Measurements from ENCODE around the gene CEBPZ. TPM values are rescaled to one million over a fixed set of nuclear protein-coding genes. Genes with fewer than 3 reads are reported as not detected.

The CEBPZ gene
- total RNA-seq, 1 donor = 36.6 TPM

DNA sequence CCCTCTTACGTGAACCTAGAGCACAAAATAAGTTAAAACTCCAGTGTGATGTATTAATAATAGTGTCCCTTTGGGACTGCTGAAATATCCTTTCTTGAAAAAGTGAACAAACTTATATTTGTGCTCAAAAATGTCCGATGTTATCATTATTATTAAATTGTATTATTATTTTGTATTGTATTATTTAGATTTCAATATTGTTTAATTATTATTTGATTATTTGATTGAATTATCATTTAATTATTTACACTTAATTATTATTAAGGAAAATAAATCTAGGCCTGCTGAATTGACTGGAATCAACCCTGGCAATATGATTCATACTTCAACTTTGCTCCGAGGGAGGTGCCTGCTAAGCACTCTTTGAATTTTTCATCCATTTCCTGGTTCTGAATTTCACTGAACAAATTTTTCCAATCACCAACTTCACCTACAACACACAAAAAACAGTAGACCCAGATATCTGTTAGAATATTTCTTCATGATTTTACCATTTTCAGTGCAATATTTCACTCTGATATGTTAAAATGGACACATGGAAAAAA lies 63.7 kb downstream of the CEBPZ start:
- H4K20me1 ChIP-seq (ENCODE audit: insufficient read depth, low read length) = no peaks in the 10 kb centered on the region
- H3K36me3 ChIP-seq (ENCODE audit: insufficient read depth, low read length) = no peaks in the 10 kb centered on the region
- no peaks in the 10 kb centered on the region for H3K79me2 ChIP-seq (ENCODE audit: insufficient read depth, low read length)
- H3K4me1 ChIP-seq (ENCODE audit: insufficient read depth, low read length) = no peaks in the 10 kb centered on the region
- H3K27me3 ChIP-seq (ENCODE audit: insufficient read depth, low read length) = no peaks in the 10 kb centered on the region
- peak overlapping the region; percentile 80 for H2AFZ ChIP-seq (ENCODE audit: low read length)
- H3K9me3 ChIP-seq (ENCODE audit: low read depth, low read length) = no peaks in the 10 kb centered on the region
- peak overlapping the region; percentile 49 for H3K4me2 ChIP-seq (ENCODE audit: insufficient read depth, low read length)
- TF ChIP-seq, protein P1, sequence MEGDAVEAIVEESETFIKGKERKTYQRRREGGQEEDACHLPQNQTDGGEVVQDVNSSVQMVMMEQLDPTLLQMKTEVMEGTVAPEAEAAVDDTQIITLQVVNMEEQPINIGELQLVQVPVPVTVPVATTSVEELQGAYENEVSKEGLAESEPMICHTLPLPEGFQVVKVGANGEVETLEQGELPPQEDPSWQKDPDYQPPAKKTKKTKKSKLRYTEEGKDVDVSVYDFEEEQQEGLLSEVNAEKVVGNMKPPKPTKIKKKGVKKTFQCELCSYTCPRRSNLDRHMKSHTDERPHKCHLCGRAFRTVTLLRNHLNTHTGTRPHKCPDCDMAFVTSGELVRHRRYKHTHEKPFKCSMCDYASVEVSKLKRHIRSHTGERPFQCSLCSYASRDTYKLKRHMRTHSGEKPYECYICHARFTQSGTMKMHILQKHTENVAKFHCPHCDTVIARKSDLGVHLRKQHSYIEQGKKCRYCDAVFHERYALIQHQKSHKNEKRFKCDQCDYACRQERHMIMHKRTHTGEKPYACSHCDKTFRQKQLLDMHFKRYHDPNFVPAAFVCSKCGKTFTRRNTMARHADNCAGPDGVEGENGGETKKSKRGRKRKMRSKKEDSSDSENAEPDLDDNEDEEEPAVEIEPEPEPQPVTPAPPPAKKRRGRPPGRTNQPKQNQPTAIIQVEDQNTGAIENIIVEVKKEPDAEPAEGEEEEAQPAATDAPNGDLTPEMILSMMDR (IDR thresholded peaks at IDR 0.05; ENCODE audit: extremely low read depth, low read depth, low read length) = no peak
- peak; percentile 78 for DNase-seq (ENCODE audit: insufficient read length, low spot score, missing footprints)
- no peak overlapping the region for H3K4me3 ChIP-seq (ENCODE audit: insufficient read depth, low read length)
- no peak overlapping the region for H3K27ac ChIP-seq (ENCODE audit: low read depth, low read length)

DNA sequence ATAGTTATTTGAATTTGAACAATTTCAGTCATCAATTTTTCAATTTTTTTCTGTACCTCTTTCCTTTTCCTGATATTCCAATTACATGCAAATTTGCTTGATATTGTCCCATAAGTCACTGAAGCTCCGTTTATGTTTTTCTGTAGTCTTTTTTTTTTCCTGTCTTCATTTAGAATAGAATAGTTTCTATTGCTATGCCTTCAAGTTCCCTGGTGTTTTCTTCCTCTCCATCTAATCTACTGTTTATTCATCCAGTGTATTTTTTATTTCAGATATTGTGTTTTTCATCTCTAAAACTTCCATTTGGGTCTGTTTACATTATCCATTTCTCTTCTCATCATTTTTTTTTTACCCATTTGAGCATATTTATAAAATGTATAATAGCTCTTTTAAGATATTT lies 66.6 kb downstream of the CEBPZ start:
- Histone ChIP-seq H2AFZ (ENCODE audit: low read length) (no peak overlapping the region), H3K4me2 (ENCODE audit: insufficient read depth, low read length) (no peak overlapping the region)
- DNase-seq (ENCODE audit: insufficient read length, low spot score, missing footprints) = no peak

DNA sequence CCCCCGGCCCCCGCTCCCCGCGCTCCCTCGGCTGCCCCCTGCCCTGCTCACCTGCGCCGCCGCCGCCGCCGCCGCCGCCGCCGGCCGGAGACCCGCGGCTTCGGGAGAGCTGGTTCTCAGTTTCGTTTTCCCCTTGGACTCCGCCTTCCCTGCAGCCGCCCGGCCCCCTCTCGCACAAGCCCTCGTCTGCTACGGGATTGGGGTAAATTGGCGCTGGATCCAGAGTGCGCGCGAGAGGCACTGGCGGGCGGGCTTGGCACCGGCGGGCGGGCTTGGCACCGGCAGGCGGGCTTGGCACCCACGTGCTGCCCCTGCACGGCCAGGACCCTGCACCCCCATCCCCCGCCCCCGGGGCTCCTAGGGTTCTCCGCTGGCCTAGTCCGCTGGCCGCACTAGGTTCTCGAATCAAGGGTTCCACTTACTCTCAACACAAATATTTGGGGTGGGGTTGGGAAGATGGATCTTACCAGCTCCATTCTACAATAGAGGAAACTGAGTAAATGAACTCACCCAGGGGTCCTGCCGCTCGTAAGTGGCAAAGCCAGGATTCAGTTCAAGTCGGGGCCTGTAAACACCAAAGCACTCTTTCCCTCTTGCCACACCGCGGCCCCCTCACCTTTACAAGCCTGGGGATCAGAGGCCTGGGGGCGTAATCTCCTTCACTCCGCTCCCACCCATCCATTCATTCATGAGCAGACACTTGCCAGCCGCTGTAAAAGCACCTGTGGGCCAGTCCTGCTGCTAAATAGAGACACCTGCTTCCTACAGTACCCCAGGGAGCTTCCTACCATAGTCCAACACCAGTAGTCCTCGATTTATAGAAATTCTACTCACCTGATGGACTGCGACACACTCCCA lies 74.3 kb downstream of the CEBPZ start, which contains the start of gene EIF2AK2:
Gene EIF2AK2, minus strand, starts transcription at position 124 of the 858 bp plus-strand sequence. CDS start 9,174 bp downstream, outside the sequence.
- H3K27me3 ChIP-seq (ENCODE audit: insufficient read depth, low read length) = no peaks in the 10 kb centered on the region
- peaks cover under 1% of the 10 kb centered on the region for H3K36me3 ChIP-seq (ENCODE audit: insufficient read depth, low read length)
- peak within 1 kb of the TSS; percentile 81 for H3K27ac ChIP-seq (ENCODE audit: low read depth, low read length)
- H2AFZ ChIP-seq (ENCODE audit: low read length) = peak within 1 kb of the TSS; percentile 97
- H3K9me3 ChIP-seq (ENCODE audit: low read depth, low read length) = no peaks in the 10 kb centered on the region
- H3K4me2 ChIP-seq (ENCODE audit: insufficient read depth, low read length) = peak within 1 kb of the TSS; percentile 97
- peaks cover 43% of the 10 kb centered on the region for H3K79me2 ChIP-seq (ENCODE audit: insufficient read depth, low read length)
- TF ChIP-seq, protein P1 (IDR thresholded peaks at IDR 0.05; ENCODE audit: extremely low read depth, low read depth, low read length) = no peak
- peaks cover 4% of the 10 kb centered on the region for H4K20me1 ChIP-seq (ENCODE audit: insufficient read depth, low read length)
- peak within 1 kb of the TSS; percentile 94 for H3K4me3 ChIP-seq (ENCODE audit: insufficient read depth, low read length)
- DNase-seq (ENCODE audit: insufficient read length, low spot score, missing footprints) = peak; percentile 99
- H3K4me1 ChIP-seq (ENCODE audit: insufficient read depth, low read length) = peaks cover 15% of the 10 kb centered on the region

More for the DNA sequence above, 66.6 kb downstream of the CEBPZ start:
- H3K4me1 ChIP-seq (ENCODE audit: insufficient read depth, low read length) = no peaks in the 10 kb centered on the region
- H3K79me2 ChIP-seq (ENCODE audit: insufficient read depth, low read length) = no peaks in the 10 kb centered on the region
- H3K4me3 ChIP-seq (ENCODE audit: insufficient read depth, low read length) = no peak overlapping the region
- no peaks in the 10 kb centered on the region for H3K36me3 ChIP-seq (ENCODE audit: insufficient read depth, low read length)
- no peaks in the 10 kb centered on the region for H3K9me3 ChIP-seq (ENCODE audit: low read depth, low read length)
- H4K20me1 ChIP-seq (ENCODE audit: insufficient read depth, low read length) = no peaks in the 10 kb centered on the region
- TF ChIP-seq, protein P1 (IDR thresholded peaks at IDR 0.05; ENCODE audit: extremely low read depth, low read depth, low read length) = no peak
- H3K27me3 ChIP-seq (ENCODE audit: insufficient read depth, low read length) = no peaks in the 10 kb centered on the region
- H3K27ac ChIP-seq (ENCODE audit: low read depth, low read length) = no peak overlapping the region
